Gastrocnemius medialis (tissue), 4 donors: ENCODE measurements around the gene COL25A1.

Source experiments
- POLR2A ChIP-seq, 2 donors: fragments of 450-650 bp; IDR thresholded peaks; one replicate each; pipeline ENCODE4 v1.6.1; 2017; ENCODE audit warnings: antibody characterized with exemption in 2 of 2, mild to moderate bottlenecking in 2 of 2, moderate library complexity in 2 of 2
- TF ChIP-seq, protein P1 (sequence below), 5 experiments: fragments of 450-650 bp in 3 of 5; fragments of 200-600 bp in 2 of 5; sonication (generic) in 2 of 5; IDR thresholded peaks in 4 of 5; conservative IDR thresholded peaks in 1 of 5; 1 replicate in 4 of 5; 2 replicates in 1 of 5; pipeline ENCODE4 v1.5.1; 2016 to 2019; ENCODE audit warnings: antibody characterized with exemption in 5 of 5, mild to moderate bottlenecking in 3 of 5, moderate library complexity in 3 of 5

DNA sequence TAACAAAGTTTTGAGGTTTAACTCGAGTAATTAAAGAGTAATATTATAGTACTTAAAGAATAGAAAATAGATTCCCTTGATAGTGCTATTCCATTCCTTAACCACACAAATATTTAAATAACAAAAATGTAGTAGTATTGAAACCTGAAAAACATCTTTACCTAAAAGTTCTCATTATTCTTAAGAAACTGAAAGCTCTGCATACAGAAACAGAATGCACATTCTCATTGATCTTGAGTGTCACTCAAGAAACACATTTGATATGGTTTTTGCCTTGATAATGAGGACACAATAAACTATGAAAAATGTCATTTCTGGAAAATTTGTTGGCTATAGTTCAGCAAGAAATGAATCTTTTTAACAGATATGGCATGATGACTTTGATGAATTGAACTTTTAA is 268.5 kb downstream of the COL25A1 start:
- TF ChIP-seq, protein P1, sequence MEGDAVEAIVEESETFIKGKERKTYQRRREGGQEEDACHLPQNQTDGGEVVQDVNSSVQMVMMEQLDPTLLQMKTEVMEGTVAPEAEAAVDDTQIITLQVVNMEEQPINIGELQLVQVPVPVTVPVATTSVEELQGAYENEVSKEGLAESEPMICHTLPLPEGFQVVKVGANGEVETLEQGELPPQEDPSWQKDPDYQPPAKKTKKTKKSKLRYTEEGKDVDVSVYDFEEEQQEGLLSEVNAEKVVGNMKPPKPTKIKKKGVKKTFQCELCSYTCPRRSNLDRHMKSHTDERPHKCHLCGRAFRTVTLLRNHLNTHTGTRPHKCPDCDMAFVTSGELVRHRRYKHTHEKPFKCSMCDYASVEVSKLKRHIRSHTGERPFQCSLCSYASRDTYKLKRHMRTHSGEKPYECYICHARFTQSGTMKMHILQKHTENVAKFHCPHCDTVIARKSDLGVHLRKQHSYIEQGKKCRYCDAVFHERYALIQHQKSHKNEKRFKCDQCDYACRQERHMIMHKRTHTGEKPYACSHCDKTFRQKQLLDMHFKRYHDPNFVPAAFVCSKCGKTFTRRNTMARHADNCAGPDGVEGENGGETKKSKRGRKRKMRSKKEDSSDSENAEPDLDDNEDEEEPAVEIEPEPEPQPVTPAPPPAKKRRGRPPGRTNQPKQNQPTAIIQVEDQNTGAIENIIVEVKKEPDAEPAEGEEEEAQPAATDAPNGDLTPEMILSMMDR (IDR thresholded peaks at IDR 0.05 in 4 of 5, conservative IDR thresholded peaks at IDR 0.05 in 1 of 5): no peak
- no peak for TF ChIP-seq POLR2A (IDR thresholded peaks at IDR 0.05)
